Activated CD8-positive, alpha-beta memory T cell treated with anti-CD3 and anti-CD28 coated beads, Interleukin-2, amount 10 ng/mL, durations not matched to agents 7 days and 5 days (primary cell): ENCODE measurements around the gene SEC61A2. TPM values are rescaled to one million over a fixed set of nuclear protein-coding genes. Genes with fewer than 3 reads are reported as not detected.
"Not testable (repeated sequence)": the region's sequence is repeated elsewhere in the genome, so short reads cannot be mapped to it uniquely, and the experiment has no call there.

Experiments used
- ATAC-seq: fragments of 150-1000 bp; cut with Tn5 transposase; one replicate; pipeline ENCODE4 v1.10.0; 2021; ENCODE audit warnings: moderate library complexity
- CTCF ChIA-PET: fragments of 350-600 bp; sonication (Branson Sonifier 250); formaldehyde crosslinking; loops from one replicate; lab custom pipeline; 2021; ENCODE audit warnings: antibody characterized with exemption; lab: Charles Lee
- DNase-seq: peaks from one replicate; pipeline ENCODE4 v3.0.0-alpha.2; 2020
- H3K27ac Mint-ChIP-seq: one replicate; pipeline ENCODE4 v1.8.0; 2021; ENCODE audit warnings: mild to moderate bottlenecking, mixed read lengths
- H3K27me3 Mint-ChIP-seq: one replicate; pipeline ENCODE4 v1.8.0; 2021; ENCODE audit warnings: mixed read lengths
- H3K36me3 Mint-ChIP-seq: one replicate; pipeline ENCODE4 v1.8.0; 2021; ENCODE audit warnings: mild to moderate bottlenecking, mixed read lengths
- H3K4me1 Mint-ChIP-seq: one replicate; pipeline ENCODE4 v1.8.0; 2021; ENCODE audit warnings: mixed read lengths
- H3K4me3 Mint-ChIP-seq: one replicate; pipeline ENCODE4 v1.8.0; 2021; ENCODE audit warnings: mild to moderate bottlenecking, moderate library complexity, mixed read lengths
- H3K9me3 Mint-ChIP-seq: one replicate; pipeline ENCODE4 v1.8.0; 2022; ENCODE audit warnings: low read depth, mixed read lengths
- total RNA-seq, 2 experiments: library from RNA; stranded (reverse); gene quantifications; one replicate each; pipeline ENCODE4 v1.2.3, GENCODE V29; 2021

Gene SEC61A2
- total RNA-seq = 10 to 100 TPM; 13.9 to 16.1 TPM

GRCh38 chr10:12129222-12130111 lies at the start of gene SEC61A2:
TSS of gene SEC61A2 (plus strand) at chr10:12129677. CDS start at chr10:12129788, 111 bp downstream.
- CTCF ChIA-PET = interaction anchor here (1.1 to 1.6 kb wide), 4 partner anchors 49 to 346 kb away, joined by 3 to 9 read pairs (median 3); partner anchors contain the start of genes CDC123 and NUDT5
- H3K9me3 Mint-ChIP-seq = no peaks in the 10 kb centered on the region
- DNase-seq = peak; percentile 97
- no peaks in the 10 kb centered on the region for H3K27me3 Mint-ChIP-seq
- H3K27ac Mint-ChIP-seq = peak within 1 kb of the TSS; percentile 87
- peak within 1 kb of the TSS; percentile 89 for H3K4me3 Mint-ChIP-seq
- peak; percentile 94 for ATAC-seq
- peaks cover 27% of the 10 kb centered on the region for H3K4me1 Mint-ChIP-seq
- H3K36me3 Mint-ChIP-seq = peaks cover 12% of the 10 kb centered on the region

GRCh38 chr10:12081470-12081869 lies 48.0 kb upstream of the SEC61A2 start:
- ATAC-seq = no peak
- Mint-ChIP-seq H3K4me1 (no peaks in the 10 kb centered on the region), H3K9me3 (no peaks in the 10 kb centered on the region), H3K4me3 (no peak overlapping the region), H3K27me3 (no peaks in the 10 kb centered on the region), H3K36me3 (peaks cover 10% of the 10 kb centered on the region), H3K27ac (no peak overlapping the region)
- CTCF ChIA-PET = no interaction called here
- no peak for DNase-seq

DNA sequence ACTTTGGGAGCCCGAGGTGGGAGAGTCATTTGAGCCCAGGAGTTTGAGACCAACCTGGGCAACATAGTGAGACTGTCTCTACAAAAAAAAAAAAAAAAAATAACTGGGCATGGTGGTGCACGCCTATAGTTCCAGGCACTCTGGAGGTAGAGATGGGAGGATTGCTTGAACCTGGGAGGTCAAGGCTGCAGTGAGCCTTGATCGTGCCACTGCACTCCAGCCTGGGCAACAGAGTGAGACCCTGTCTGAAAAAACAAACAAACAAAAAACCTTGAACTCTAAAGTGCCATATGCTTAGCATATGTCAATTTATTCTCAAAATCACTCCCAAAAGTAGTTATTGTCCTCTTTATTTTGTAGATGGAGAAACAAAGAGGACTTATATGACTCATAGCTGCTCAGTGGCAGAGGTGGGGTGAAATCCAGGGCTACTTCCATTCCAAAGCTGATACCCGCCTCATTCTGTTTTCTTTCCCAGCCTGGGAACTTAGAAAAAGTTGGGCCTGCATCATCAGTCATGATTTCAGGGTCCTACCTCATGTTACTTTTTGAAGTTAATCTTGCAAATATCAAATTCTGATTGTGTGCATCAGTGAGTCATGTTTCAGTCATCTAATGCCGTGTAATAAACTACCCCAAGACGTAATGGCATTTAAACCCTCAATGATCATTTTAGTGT lies 47.5 kb upstream of the SEC61A2 start:
- Mint-ChIP-seq H3K27ac (no peak overlapping the region), H3K4me1 (no peaks in the 10 kb centered on the region), H3K4me3 (no peak overlapping the region), H3K27me3 (no peaks in the 10 kb centered on the region), H3K9me3 (no peaks in the 10 kb centered on the region), H3K36me3 (peaks cover 13% of the 10 kb centered on the region)
- no peak for ATAC-seq
- DNase-seq = no peak
- CTCF ChIA-PET = no interaction called here

GRCh38 chr10:12088919-12089318 lies 40.6 kb upstream of the SEC61A2 start:
- no peaks in the 10 kb centered on the region for H3K9me3 Mint-ChIP-seq
- no peak overlapping the region for H3K4me3 Mint-ChIP-seq
- H3K4me1 Mint-ChIP-seq = no peaks in the 10 kb centered on the region
- ATAC-seq = no peak
- no peaks in the 10 kb centered on the region for H3K27me3 Mint-ChIP-seq
- no peak for DNase-seq
- CTCF ChIA-PET = no interaction called here
- no peak overlapping the region for H3K27ac Mint-ChIP-seq
- peaks cover 46% of the 10 kb centered on the region for H3K36me3 Mint-ChIP-seq

DNA sequence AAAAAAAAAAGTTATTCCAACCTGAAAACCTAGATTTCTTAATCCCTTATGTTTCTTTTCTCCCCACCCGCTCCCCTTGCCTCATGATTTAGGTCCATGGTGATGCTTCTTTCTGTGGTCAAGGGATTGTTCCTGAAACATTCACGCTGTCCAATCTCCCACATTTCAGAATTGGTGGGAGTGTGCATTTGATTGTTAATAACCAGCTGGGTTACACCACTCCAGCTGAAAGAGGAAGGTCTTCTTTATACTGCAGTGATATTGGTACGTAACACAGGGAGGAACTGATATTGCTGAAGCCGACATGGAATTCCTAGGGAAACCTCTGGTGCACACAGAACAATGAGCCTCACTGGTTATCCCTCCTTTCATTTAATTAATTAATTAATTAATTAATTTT lies 38.1 kb upstream of the SEC61A2 start:
- CTCF ChIA-PET = interaction anchor here (0.5 kb wide), 1 partner anchor 66 kb away, joined by 3 read pairs; no protein-coding TSS in a partner anchor
- DNase-seq (no peak), ATAC-seq (no peak)
- Mint-ChIP-seq H3K4me1 (no peaks in the 10 kb centered on the region), H3K9me3 (no peaks in the 10 kb centered on the region), H3K27ac (no peak overlapping the region), H3K27me3 (no peaks in the 10 kb centered on the region), H3K36me3 (peaks cover 51% of the 10 kb centered on the region), H3K4me3 (no peak overlapping the region)

GRCh38 chr10:12097361-12097760 lies 32.1 kb upstream of the SEC61A2 start:
- ATAC-seq, CTCF ChIA-PET, H3K27me3 Mint-ChIP-seq, H3K27ac Mint-ChIP-seq, H3K9me3 Mint-ChIP-seq, DNase-seq, H3K4me1 Mint-ChIP-seq, H3K4me3 Mint-ChIP-seq: not testable (repeated sequence)
- peaks cover 39% of the 10 kb centered on the region for H3K36me3 Mint-ChIP-seq

GRCh38 chr10:12097791-12098190 lies 31.7 kb upstream of the SEC61A2 start:
- CTCF ChIA-PET = interaction anchor here (0.5 kb wide), 1 partner anchor 19 kb away, joined by 4 read pairs; no protein-coding TSS in a partner anchor
- Mint-ChIP-seq H3K36me3 (peaks cover 35% of the 10 kb centered on the region), H3K9me3 (no peaks in the 10 kb centered on the region), H3K27ac (no peak overlapping the region), H3K4me3 (no peak overlapping the region), H3K4me1 (no peaks in the 10 kb centered on the region), H3K27me3 (no peaks in the 10 kb centered on the region)
- ATAC-seq = no peak
- DNase-seq = no peak

DNA sequence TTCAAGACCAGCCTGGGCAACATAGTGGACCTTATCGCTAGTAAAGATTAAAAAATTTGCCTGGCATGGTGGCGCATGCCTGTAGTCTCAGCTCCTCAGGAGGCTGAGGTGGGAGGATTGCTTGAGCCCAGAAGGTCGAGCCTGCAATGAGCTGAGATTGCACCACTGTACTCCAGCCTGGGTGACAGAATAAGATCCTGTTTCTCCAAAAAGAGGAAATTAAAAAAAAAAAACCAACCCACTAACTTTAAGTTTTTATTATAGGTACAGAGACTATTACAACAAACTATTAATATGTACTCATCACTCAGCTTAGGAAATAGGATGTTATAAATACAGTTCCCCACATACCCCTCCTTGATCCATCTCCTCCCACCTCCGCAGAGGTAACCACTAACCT lies 30.5 kb upstream of the SEC61A2 start:
- Mint-ChIP-seq H3K27me3 (no peaks in the 10 kb centered on the region), H3K9me3 (no peaks in the 10 kb centered on the region), H3K4me3 (no peak overlapping the region), H3K4me1 (no peaks in the 10 kb centered on the region), H3K27ac (no peak overlapping the region), H3K36me3 (peaks cover 35% of the 10 kb centered on the region)
- ATAC-seq = no peak
- no peak for DNase-seq
- CTCF ChIA-PET = interaction anchor here (1.1 kb wide), 1 partner anchor 11 kb away, joined by 3 read pairs; no protein-coding TSS in a partner anchor

- CTCF ChIA-PET = no interaction called here
- Mint-ChIP-seq H3K9me3 (no peaks in the 10 kb centered on the region), H3K27me3 (no peaks in the 10 kb centered on the region), H3K4me1 (no peaks in the 10 kb centered on the region), H3K27ac (no peak overlapping the region), H3K4me3 (no peak overlapping the region), H3K36me3 (peaks cover 47% of the 10 kb centered on the region)
- ATAC-seq (no peak), DNase-seq (no peak)
Measured at GRCh38 chr10:12103802-12104201, 25.7 kb upstream of the SEC61A2 start.

GRCh38 chr10:12107781-12108180 lies 21.7 kb upstream of the SEC61A2 start:
- ATAC-seq = no peak
- CTCF ChIA-PET = interaction anchor here (0.7 kb wide), 1 partner anchor 403 kb away, joined by 3 read pairs; no protein-coding TSS in a partner anchor

DNA sequence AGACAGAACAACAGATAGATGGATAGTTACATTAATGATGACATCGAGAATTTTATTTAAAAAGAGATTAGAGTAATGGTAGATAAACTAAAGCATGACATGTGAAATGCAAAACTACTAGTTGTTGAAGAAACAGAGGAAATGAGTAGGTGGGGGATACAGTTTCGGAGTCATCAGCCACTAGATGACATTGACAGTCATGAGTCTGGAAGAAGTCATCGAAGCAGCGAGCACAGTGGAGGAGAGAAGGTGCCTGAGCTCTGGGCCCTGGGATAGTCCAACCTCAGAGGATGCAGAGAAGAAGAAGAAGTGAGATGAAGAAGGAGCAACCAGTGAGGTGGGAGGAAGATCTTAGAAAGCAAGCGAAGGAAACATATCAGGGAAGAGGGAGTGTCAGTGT lies 20.2 kb upstream of the SEC61A2 start:
- H3K27me3 Mint-ChIP-seq = no peaks in the 10 kb centered on the region
- no peak for ATAC-seq
- peaks cover 32% of the 10 kb centered on the region for H3K36me3 Mint-ChIP-seq
- no peak overlapping the region for H3K27ac Mint-ChIP-seq
- no peaks in the 10 kb centered on the region for H3K9me3 Mint-ChIP-seq
- CTCF ChIA-PET = no interaction called here
- no peak for DNase-seq
- peaks cover 8% of the 10 kb centered on the region for H3K4me1 Mint-ChIP-seq
- no peak overlapping the region for H3K4me3 Mint-ChIP-seq

More at GRCh38 chr10:12107781-12108180, 21.7 kb upstream of the SEC61A2 start:
- DNase-seq = no peak
- Mint-ChIP-seq H3K27ac (no peak overlapping the region), H3K9me3 (no peaks in the 10 kb centered on the region), H3K36me3 (peaks cover 40% of the 10 kb centered on the region), H3K4me3 (no peak overlapping the region), H3K4me1 (peaks cover 7% of the 10 kb centered on the region), H3K27me3 (no peaks in the 10 kb centered on the region)

DNA sequence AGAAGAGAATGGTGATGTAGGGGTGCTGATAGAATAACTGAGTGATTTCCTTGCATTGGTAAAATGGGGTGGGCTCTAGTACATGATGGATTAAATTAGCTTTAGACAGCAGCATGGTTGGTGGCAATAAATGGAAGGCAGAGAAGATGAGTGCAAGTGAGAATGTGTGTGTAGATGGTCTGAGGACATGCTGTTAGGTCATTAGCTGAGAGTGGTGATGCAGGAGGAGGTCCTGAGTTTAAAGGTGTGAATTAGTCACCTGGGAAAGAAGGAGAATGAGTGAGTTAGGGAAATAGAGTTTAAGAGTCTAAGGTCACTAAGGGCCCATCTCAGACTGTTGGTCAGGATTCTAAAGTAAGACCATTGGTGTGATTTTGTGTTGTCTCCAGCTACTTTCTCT lies 17.9 kb upstream of the SEC61A2 start:
- Mint-ChIP-seq H3K27ac (no peak overlapping the region), H3K4me3 (no peak overlapping the region), H3K36me3 (peaks cover 23% of the 10 kb centered on the region), H3K9me3 (no peaks in the 10 kb centered on the region), H3K27me3 (no peaks in the 10 kb centered on the region), H3K4me1 (peaks cover 9% of the 10 kb centered on the region)
- DNase-seq (no peak), ATAC-seq (no peak)
- CTCF ChIA-PET = no interaction called here

DNA sequence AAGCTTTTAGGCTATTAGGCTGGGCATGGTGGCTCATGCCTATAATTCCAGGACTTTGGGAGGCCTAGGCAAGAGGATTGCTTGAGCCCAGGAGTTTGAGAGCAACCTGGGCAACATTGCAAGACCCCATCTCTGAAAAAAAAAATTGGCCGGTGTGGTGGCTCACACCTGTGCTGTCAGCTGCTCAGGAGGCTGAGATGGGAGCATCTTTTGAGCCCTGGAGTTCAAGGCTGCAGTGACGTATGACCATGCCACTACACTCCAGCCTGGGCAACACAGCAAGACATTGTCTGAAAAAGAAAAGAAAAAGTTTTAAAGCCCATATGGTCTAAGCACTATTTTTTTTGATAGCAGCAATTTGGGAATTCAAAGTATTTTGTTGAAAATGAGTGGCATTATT lies 15.8 kb upstream of the SEC61A2 start:
- ATAC-seq (no peak), DNase-seq (no peak)
- Mint-ChIP-seq H3K9me3 (no peaks in the 10 kb centered on the region), H3K27ac (no peak overlapping the region), H3K36me3 (peaks cover 22% of the 10 kb centered on the region), H3K4me1 (peaks cover 9% of the 10 kb centered on the region), H3K27me3 (no peaks in the 10 kb centered on the region), H3K4me3 (no peak overlapping the region)
- CTCF ChIA-PET = no interaction called here
